Natural killer cell (primary cell): Measurements from ENCODE around the gene UFSP2. TPM values are rescaled to one million over a fixed set of nuclear protein-coding genes. Genes with fewer than 3 reads are reported as not detected.

Source experiments
- ATAC-seq, 3 donors: fragments of 150-1000 bp in 2 of 3; fragments of 200-7000 bp in 1 of 3; cut with Tn5 transposase; 1 replicate in 1 of 3; 2 replicates in 2 of 3; pipeline ENCODE4 v1.10.0; 2021; ENCODE audit warnings: mild to moderate bottlenecking in 2 of 3, moderate library complexity in 2 of 3
- DNase-seq, 2 donors: peaks; one replicate each; pipeline versions ENCODE4 v3.0.0 to v3.0.0-alpha.2; 2013 to 2021; ENCODE audit warnings: mixed read lengths in 1 of 2
- H3K27ac ChIP-seq: one replicate; pipeline ENCODE4 v1.5.1; 2013; ENCODE audit warnings: mild to moderate bottlenecking, low read length
- H3K27me3 ChIP-seq: one replicate; pipeline ENCODE4 v1.6.1; 2013; ENCODE audit warnings: low read length; ENCODE audit not compliant: control insufficient read depth, insufficient read depth
- H3K36me3 ChIP-seq: one replicate; pipeline ENCODE4 v1.6.1; 2013; ENCODE audit warnings: low read length; ENCODE audit not compliant: control insufficient read depth, insufficient read depth
- H3K4me1 ChIP-seq: one replicate; pipeline ENCODE4 v1.6.1; 2013; ENCODE audit warnings: low read length; ENCODE audit not compliant: control insufficient read depth, insufficient read depth
- H3K4me3 ChIP-seq: one replicate; pipeline ENCODE4 v1.5.1; 2013; ENCODE audit warnings: low read length
- H3K9me3 ChIP-seq: one replicate; pipeline ENCODE4 v1.6.1; 2013; ENCODE audit warnings: low read length; ENCODE audit not compliant: control insufficient read depth, insufficient read depth
- H3K27ac Mint-ChIP-seq, 2 donors: one replicate each; pipeline ENCODE4 v1.8.0; 2022; ENCODE audit warnings: mild to moderate bottlenecking in 2 of 2, mixed read lengths in 2 of 2, moderate library complexity in 1 of 2
- H3K27me3 Mint-ChIP-seq, 2 donors: one replicate each; pipeline ENCODE4 v1.8.0; 2022; ENCODE audit warnings: low read depth in 2 of 2, mixed read lengths in 2 of 2
- H3K36me3 Mint-ChIP-seq: one replicate; pipeline ENCODE4 v1.8.0; 2022; ENCODE audit warnings: mixed read lengths
- H3K4me1 Mint-ChIP-seq, 2 donors: one replicate each; pipeline ENCODE4 v1.8.0; 2022; ENCODE audit warnings: mixed read lengths in 2 of 2
- H3K4me3 Mint-ChIP-seq: one replicate; pipeline ENCODE4 v1.8.0; 2022; ENCODE audit warnings: mild to moderate bottlenecking, moderate library complexity, mixed read lengths
- H3K9me3 Mint-ChIP-seq, 2 donors: one replicate each; pipeline ENCODE4 v1.8.0; 2022; ENCODE audit warnings: mixed read lengths in 2 of 2
- WGBS: methylation state at CpG from one replicate; pipeline ENCODE4 v1.1.7; 2013; ENCODE audit warnings: missing lambda C conversion rate; ENCODE audit not compliant: insufficient coverage; 5-methylcytosine and 5-hydroxymethylcytosine counted together
- intact Hi-C: fragments of 100-400 bp; cut with micrococcal nuclease; formaldehyde crosslinking; loops from one replicate; pipeline ENCODE4 v1.14.2; 2022
- total RNA-seq, 4 donors: library from RNA; stranded (reverse); fragments of 120-200 nt in 1 of 4; gene quantifications; one replicate each; pipeline versions ENCODE4 v1.2.3 to v1.2.4, GENCODE V29; 2013 to 2022
- TF ChIP-seq, protein P1 (sequence below): fragments of 200-600 bp; IDR thresholded peaks from one replicate; pipeline ENCODE4 v1.8.0; 2022; ENCODE audit warnings: antibody characterized with exemption

Gene UFSP2
- total RNA-seq, 3 donors from 2014 or later (not counting 1 experiment from before 2014, with no cell fraction given) = 14.0 to 18.8 (median 16.7) TPM

DNA sequence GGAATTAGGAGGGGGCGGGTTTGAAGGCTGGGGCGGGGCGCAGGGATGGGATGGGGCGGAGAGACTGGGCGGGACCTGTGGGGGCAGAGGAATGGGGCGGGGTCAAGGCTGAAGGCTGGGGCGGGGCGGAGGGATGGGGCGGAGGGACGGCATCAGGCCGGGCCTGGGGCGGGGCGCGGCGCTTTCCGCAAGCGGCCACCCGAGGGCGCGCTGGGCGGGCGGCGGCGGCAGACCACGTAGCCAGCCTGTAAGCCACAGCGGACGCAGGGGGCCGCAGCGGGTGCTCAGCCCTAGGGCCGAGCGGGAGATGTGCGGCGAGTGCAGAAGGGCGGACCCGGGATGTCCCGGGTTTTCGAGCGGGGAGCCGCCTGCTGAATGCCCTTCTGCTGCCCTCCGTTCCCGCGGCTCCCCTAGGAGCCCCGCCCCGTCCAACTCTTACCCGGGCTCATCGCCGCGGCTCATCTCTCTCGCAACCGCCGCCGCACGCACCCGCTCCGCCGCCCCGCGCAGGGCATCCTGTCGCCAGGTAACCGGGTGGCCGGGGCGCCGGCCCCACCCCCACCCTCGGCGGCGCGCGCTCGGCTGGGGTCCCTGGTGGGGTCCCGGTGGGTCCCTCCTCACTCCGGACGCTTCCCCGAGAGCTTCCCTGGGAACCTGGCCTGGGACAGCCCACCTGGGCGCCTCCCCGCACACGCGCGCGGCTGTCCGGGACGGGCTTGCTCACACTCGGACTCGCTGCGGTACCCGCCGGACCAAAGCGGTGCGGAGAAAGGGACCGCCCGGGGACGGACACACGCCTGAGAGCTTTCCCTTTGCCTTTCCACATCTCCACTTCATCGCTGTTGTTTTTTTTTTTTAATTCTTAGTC, 45.7 kb upstream of the UFSP2 start, which contains the start of gene CCDC110:
Gene CCDC110 (minus strand): TSS at position 499 of the 868 bp plus-strand sequence. CDS start 50 bp downstream, at position 449.
- H3K27ac Mint-ChIP-seq = peak within 1 kb of the TSS; percentile 69 to 80
- TF ChIP-seq, protein P1, sequence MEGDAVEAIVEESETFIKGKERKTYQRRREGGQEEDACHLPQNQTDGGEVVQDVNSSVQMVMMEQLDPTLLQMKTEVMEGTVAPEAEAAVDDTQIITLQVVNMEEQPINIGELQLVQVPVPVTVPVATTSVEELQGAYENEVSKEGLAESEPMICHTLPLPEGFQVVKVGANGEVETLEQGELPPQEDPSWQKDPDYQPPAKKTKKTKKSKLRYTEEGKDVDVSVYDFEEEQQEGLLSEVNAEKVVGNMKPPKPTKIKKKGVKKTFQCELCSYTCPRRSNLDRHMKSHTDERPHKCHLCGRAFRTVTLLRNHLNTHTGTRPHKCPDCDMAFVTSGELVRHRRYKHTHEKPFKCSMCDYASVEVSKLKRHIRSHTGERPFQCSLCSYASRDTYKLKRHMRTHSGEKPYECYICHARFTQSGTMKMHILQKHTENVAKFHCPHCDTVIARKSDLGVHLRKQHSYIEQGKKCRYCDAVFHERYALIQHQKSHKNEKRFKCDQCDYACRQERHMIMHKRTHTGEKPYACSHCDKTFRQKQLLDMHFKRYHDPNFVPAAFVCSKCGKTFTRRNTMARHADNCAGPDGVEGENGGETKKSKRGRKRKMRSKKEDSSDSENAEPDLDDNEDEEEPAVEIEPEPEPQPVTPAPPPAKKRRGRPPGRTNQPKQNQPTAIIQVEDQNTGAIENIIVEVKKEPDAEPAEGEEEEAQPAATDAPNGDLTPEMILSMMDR = peak; percentile 52
- H3K9me3 Mint-ChIP-seq = no peaks in the 10 kb centered on the region
- under 1% methylated on average over 93 of the region's 93 CpGs for WGBS
- ATAC-seq (peak; percentile 88 to 95 (median 91)), DNase-seq (peak; percentile 70 to 97)
- H3K27me3 Mint-ChIP-seq = peaks cover 9 to 11% of the 10 kb centered on the region in 2 donors
- Histone ChIP-seq H3K36me3 (no peaks in the 10 kb centered on the region), H3K27ac (peak within 1 kb of the TSS; percentile 53), H3K4me1 (peaks cover 17% of the 10 kb centered on the region), H3K27me3 (peaks cover 5% of the 10 kb centered on the region), H3K9me3 (no peaks in the 10 kb centered on the region), H3K4me3 (peak within 1 kb of the TSS; percentile 66)
- H3K4me1 Mint-ChIP-seq = peaks cover 12 to 17% of the 10 kb centered on the region in 2 donors
- H3K4me3 Mint-ChIP-seq = peak within 1 kb of the TSS; percentile 93
- intact Hi-C loops = loop anchor here (2.0 kb wide), 2 partner anchors 47 to 75 kb away; partner anchors contain the start of genes ANKRD37 and UFSP2
- no peaks in the 10 kb centered on the region for H3K36me3 Mint-ChIP-seq

DNA sequence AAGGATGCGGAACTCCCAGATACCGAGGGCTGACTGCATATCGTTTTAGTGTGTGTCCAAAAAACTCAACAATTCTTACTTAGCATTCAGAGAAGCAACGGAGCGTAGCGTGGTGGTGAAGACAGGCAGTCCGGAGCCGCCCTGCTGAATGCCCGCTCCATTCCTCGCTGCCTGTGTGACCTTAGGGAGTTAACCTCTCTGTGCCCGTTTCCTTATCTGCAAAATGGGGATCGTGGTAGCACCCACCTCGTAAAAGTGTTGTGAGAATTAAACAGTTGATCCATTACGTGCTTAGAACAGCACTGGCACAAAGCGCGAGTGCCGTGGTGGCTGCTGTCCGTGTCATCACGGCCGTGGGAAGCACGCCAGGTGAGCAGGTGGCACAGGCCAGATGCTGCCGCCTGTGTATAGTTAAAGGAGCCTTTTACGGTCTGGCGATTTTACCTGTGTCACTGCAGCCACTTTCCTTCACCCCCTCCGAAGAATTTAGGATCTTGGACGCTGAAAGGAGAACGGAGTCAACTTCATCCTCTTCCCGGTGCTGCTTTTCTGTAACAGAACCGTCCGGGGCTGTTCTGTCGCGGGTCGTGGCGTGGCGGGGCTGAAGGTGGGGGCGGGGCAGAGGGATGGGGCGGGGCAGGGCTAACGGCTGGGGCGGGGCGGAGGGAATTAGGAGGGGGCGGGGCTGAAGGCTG, 44.9 kb upstream of the UFSP2 start:
- H3K9me3 ChIP-seq = no peaks in the 10 kb centered on the region
- Mint-ChIP-seq H3K27me3 (peaks cover 10 to 12% of the 10 kb centered on the region in 2 donors), H3K4me1 (peaks cover 12 to 17% of the 10 kb centered on the region in 2 donors), H3K9me3 (no peaks in the 10 kb centered on the region), H3K4me3 (peak overlapping the region; percentile 82), H3K36me3 (no peaks in the 10 kb centered on the region), H3K27ac (peak overlapping the region; percentile 66 to 67)
- peak overlapping the region; percentile 53 for H3K27ac ChIP-seq
- no peaks in the 10 kb centered on the region for H3K36me3 ChIP-seq
- peaks cover 5% of the 10 kb centered on the region for H3K27me3 ChIP-seq
- peak; percentile 22 to 73 for DNase-seq
- H3K4me1 ChIP-seq = peaks cover 17% of the 10 kb centered on the region
- TF ChIP-seq, protein P1 = no peak
- H3K4me3 ChIP-seq = peak overlapping the region; percentile 31
- ATAC-seq = peak in 2 of 3 donors; percentile 7 to 9
- WGBS = 11% methylated on average over 28 of the region's 41 CpGs
- intact Hi-C loops = loop anchor here (2.0 kb wide), 2 partner anchors 46 to 74 kb away; partner anchors contain the start of genes ANKRD37 and UFSP2

DNA sequence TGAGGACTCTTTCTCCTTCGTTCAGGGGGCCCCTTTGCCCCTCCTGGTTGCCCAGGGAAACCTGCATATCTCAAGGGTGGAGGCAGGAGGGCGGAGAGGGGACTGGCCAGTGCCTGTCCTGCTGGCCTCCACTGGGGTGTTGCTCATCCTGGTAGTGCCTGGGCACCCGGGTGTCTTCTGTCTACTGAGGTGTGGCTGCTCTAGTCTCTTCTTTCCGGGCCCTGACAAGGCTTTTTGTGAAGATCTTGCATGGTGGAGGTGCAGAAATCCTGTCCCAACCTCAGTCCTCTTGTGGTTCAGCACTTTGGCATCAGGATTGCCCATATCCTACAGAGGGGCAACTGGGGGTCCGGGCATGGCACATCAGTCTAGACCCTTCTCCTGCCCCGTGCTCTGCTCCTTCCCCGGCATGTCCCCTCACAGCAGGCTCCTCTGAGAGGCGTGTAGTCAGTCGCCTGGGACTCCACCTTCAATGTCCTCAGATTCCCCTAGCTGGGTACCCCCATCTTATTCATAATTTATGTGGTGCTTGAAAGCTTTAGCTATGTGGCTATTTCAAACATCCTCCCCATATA, 43.9 kb upstream of the UFSP2 start:
- H3K27ac ChIP-seq = no peak overlapping the region
- no peaks in the 10 kb centered on the region for H3K36me3 ChIP-seq
- peak overlapping the region; percentile 82 for H3K4me3 Mint-ChIP-seq
- H3K27ac Mint-ChIP-seq = peak overlapping the region; percentile 66 to 67
- intact Hi-C loops = loop anchor here (2.0 kb wide), 2 partner anchors 45 to 73 kb away; partner anchors contain the start of genes ANKRD37 and UFSP2
- H3K9me3 ChIP-seq = no peaks in the 10 kb centered on the region
- peaks cover 10 to 12% of the 10 kb centered on the region in 2 donors for H3K27me3 Mint-ChIP-seq
- H3K27me3 ChIP-seq = peaks cover 5% of the 10 kb centered on the region
- TF ChIP-seq, protein P1 = no peak
- peaks cover 17% of the 10 kb centered on the region for H3K4me1 ChIP-seq
- DNase-seq = peak in 1 of 2 donors; percentile 29
- no peaks in the 10 kb centered on the region for H3K36me3 Mint-ChIP-seq
- peaks cover 12 to 17% of the 10 kb centered on the region in 2 donors for H3K4me1 Mint-ChIP-seq
- H3K4me3 ChIP-seq = no peak overlapping the region
- no peak for ATAC-seq
- no peaks in the 10 kb centered on the region for H3K9me3 Mint-ChIP-seq
- 70% methylated on average over 8 of the region's 9 CpGs for WGBS
